ENCODE data around the gene CSNK1D. TPM values are rescaled to one million over a fixed set of nuclear protein-coding genes. Genes with fewer than 3 reads are reported as not detected.

The CSNK1D gene
- total and polyA plus RNA-seq, 9 donors: 46.0 to 160 (median 121) TPM

GRCh38 chr17:82299452-82299851 lies 26.0 kb upstream of the CSNK1D start:
- no peak overlapping the region for H3K4me3 ChIP-seq
- TF ChIP-seq CTCF (IDR thresholded peaks at IDR 0.05) (no peak), POLR2A (IDR thresholded peaks at IDR 0.05) (no peak), EP300 (IDR thresholded peaks at IDR 0.05) (no peak)
- no peaks in the 10 kb centered on the region for H3K36me3 ChIP-seq
- intact Hi-C loops (cut with DNase I): loop anchor here in 1 of 4 donors (10.0 kb wide), 1 partner anchor 65 kb away; no protein-coding TSS in a partner anchor
- H3K4me1 ChIP-seq (ENCODE audit: insufficient read depth): peaks cover 9% of the 10 kb centered on the region
- no peaks in the 10 kb centered on the region for H3K9me3 ChIP-seq
- no peak for DNase-seq
- 82 to 90% (median 86%) methylated on average over 10 of the region's 10 CpGs for WGBS, 3 donors
- no peaks in the 10 kb centered on the region for H3K27me3 ChIP-seq
- H3K27ac ChIP-seq: no peak overlapping the region

GRCh38 chr17:82298538-82299421 lies 25.3 kb upstream of the CSNK1D start:
- 72 to 73% (median 72%) methylated on average over 27 of the region's 27 CpGs for WGBS, 3 donors
- no peaks in the 10 kb centered on the region for H3K36me3 ChIP-seq
- no peaks in the 10 kb centered on the region for H3K27me3 ChIP-seq
- H3K9me3 ChIP-seq: no peaks in the 10 kb centered on the region
- H3K4me1 ChIP-seq (ENCODE audit: insufficient read depth): peaks cover 9% of the 10 kb centered on the region
- no peak for TF ChIP-seq EP300 (IDR thresholded peaks at IDR 0.05)
- no peak for TF ChIP-seq POLR2A (IDR thresholded peaks at IDR 0.05)
- no peak for TF ChIP-seq CTCF (IDR thresholded peaks at IDR 0.05)
- H3K4me3 ChIP-seq: peak overlapping the region; percentile 37
- no peak for DNase-seq
- intact Hi-C loops (cut with DNase I): loop anchor here in 1 of 4 donors (10.0 kb wide), 1 partner anchor 64 kb away; no protein-coding TSS in a partner anchor
- H3K27ac ChIP-seq: peak overlapping the region; percentile 20 to 44

GRCh38 chr17:82297714-82298537 lies 24.4 kb upstream of the CSNK1D start:
- Histone ChIP-seq H3K36me3 (no peaks in the 10 kb centered on the region), H3K27ac (peak overlapping the region; percentile 20 to 44), H3K4me1 (ENCODE audit: insufficient read depth) (peaks cover 10% of the 10 kb centered on the region), H3K9me3 (no peaks in the 10 kb centered on the region), H3K27me3 (no peaks in the 10 kb centered on the region), H3K4me3 (peak overlapping the region; percentile 37)
- TF ChIP-seq POLR2A (IDR thresholded peaks at IDR 0.05): peak; percentile 31
- peak in 1 of 3 donors; percentile 15 for TF ChIP-seq CTCF (IDR thresholded peaks at IDR 0.05)
- peak; percentile 80 for TF ChIP-seq EP300 (IDR thresholded peaks at IDR 0.05)
- intact Hi-C loops (cut with DNase I): loop anchor here in 1 of 4 donors (10.0 kb wide), 1 partner anchor 63 kb away; no protein-coding TSS in a partner anchor
- WGBS, 3 donors: 0 to 1% (median 1%) methylated on average over 36 of the region's 36 CpGs
- DNase-seq: peak; percentile 81 to 89 (median 88)

GRCh38 chr17:82297280-82297713 lies 23.8 kb upstream of the CSNK1D start:
- peak overlapping the region in 1 of 2 donors; percentile 20 for H3K27ac ChIP-seq
- WGBS, 3 donors: 34 to 45% (median 41%) methylated on average over 19 of the region's 19 CpGs
- no peaks in the 10 kb centered on the region for H3K9me3 ChIP-seq
- no peaks in the 10 kb centered on the region for H3K36me3 ChIP-seq
- peak; percentile 62 to 84 (median 76) for DNase-seq
- TF ChIP-seq POLR2A (IDR thresholded peaks at IDR 0.05) (peak; percentile 24), CTCF (IDR thresholded peaks at IDR 0.05) (no peak), EP300 (IDR thresholded peaks at IDR 0.05) (peak; percentile 94)
- no peaks in the 10 kb centered on the region for H3K27me3 ChIP-seq
- intact Hi-C loops (cut with DNase I): loop anchor here in 1 of 4 donors (10.0 kb wide), 1 partner anchor 62 kb away; no protein-coding TSS in a partner anchor
- peak overlapping the region; percentile 37 for H3K4me3 ChIP-seq
- H3K4me1 ChIP-seq (ENCODE audit: insufficient read depth): peaks cover 10% of the 10 kb centered on the region

Data from ovary (tissue), 9 donors.